Measurements from ENCODE around the gene WHRN.

- TF ChIP-seq CTCF (IDR thresholded peaks at IDR 0.05) = no peak
- TF ChIP-seq POLR2AphosphoS5 (IDR thresholded peaks at IDR 0.05) = no peak
- TF ChIP-seq EP300 (IDR thresholded peaks at IDR 0.05) = no peak
Observed at GRCh38 chr9:114529285-114529684, 24.0 kb upstream of the WHRN start.
